Endothelial cell (in vitro differentiated cells): ENCODE measurements around the gene PDLIM4. TPM values are rescaled to one million over a fixed set of nuclear protein-coding genes. Genes with fewer than 3 reads are reported as not detected.
A peak's percentile ranks its signal among the peaks of the same experiment; 100 is the strongest.

Experiments
- DNase-seq: peaks from one replicate; pipeline ENCODE4 v3.0.0; 2021; ENCODE audit warnings: low spot score
- H3K27ac Mint-ChIP-seq: one replicate; pipeline ENCODE4 v1.8.0; 2021; ENCODE audit warnings: mixed read lengths, inconsistent platforms; ENCODE audit not compliant: unreplicated experiment
- H3K27me3 Mint-ChIP-seq: one replicate; pipeline ENCODE4 v1.8.0; 2021; ENCODE audit warnings: mild to moderate bottlenecking, moderate library complexity, mixed read lengths, inconsistent platforms; ENCODE audit not compliant: unreplicated experiment
- H3K36me3 Mint-ChIP-seq: one replicate; pipeline ENCODE4 v1.8.0; 2021; ENCODE audit warnings: mild to moderate bottlenecking, low read depth, mixed read lengths, inconsistent platforms; ENCODE audit not compliant: unreplicated experiment
- H3K4me1 Mint-ChIP-seq: one replicate; pipeline ENCODE4 v1.8.0; 2021; ENCODE audit warnings: mild to moderate bottlenecking, mixed read lengths, inconsistent platforms; ENCODE audit not compliant: unreplicated experiment
- H3K4me3 Mint-ChIP-seq: one replicate; pipeline ENCODE4 v1.8.0; 2021; ENCODE audit warnings: mild to moderate bottlenecking, mixed read lengths, inconsistent platforms; ENCODE audit not compliant: unreplicated experiment
- H3K9me3 Mint-ChIP-seq: one replicate; pipeline ENCODE4 v1.8.0; 2021; ENCODE audit warnings: mixed read lengths, inconsistent platforms; ENCODE audit not compliant: unreplicated experiment
- CTCF ChIP-seq: fragments of 200-600 bp; sonication (generic); IDR thresholded peaks from one replicate; pipeline ENCODE4 v1.5.0; 2021; ENCODE audit warnings: antibody characterized with exemption; ENCODE audit not compliant: unreplicated experiment
- long read RNA-seq: library from polyadenylated mRNA; unstranded; transcript quantifications from one replicate; pipeline ENCODE4 v2.0.0, GENCODE V29; 2020; ENCODE audit not compliant: unreplicated experiment
- total RNA-seq: library from RNA; stranded (reverse); fragmentation: NEBNext Ultra II Directional; extraction: Animal tissue kit (Norgen Biotek cat#: 25700); gene quantifications from one replicate; pipeline ENCODE4 v1.2.1, GENCODE V29; 2021; ENCODE audit not compliant: unreplicated experiment

Gene PDLIM4
- total RNA-seq = 8.5 TPM
- long read RNA-seq, transcript PDLIM4-201 (7 exons, 2,282 nt) = major isoform, 14 of 14 reads
- long read RNA-seq, partial matches to known transcripts = 0 of 14 reads
- long read RNA-seq, other reads (novel, unspliced or antisense) = 0 of 14 reads

GRCh38 chr5:132257131-132258101 is at the start of gene PDLIM4:
TSS of gene PDLIM4 (plus strand) at chr5:132257696. CDS start at chr5:132257735, 39 bp downstream.
- TF ChIP-seq CTCF = no peak
- peak; percentile 50 for DNase-seq
- Mint-ChIP-seq H3K4me3 (peak within 1 kb of the TSS; percentile 79), H3K27me3 (peaks cover 9% of the 10 kb centered on the region), H3K4me1 (peaks cover 12% of the 10 kb centered on the region), H3K27ac (peak within 1 kb of the TSS; percentile 64), H3K9me3 (no peaks in the 10 kb centered on the region), H3K36me3 (peaks cover 4% of the 10 kb centered on the region)

GRCh38 chr5:132207778-132208177 is 49.7 kb upstream of the PDLIM4 start:
- Mint-ChIP-seq H3K9me3 (no peaks in the 10 kb centered on the region), H3K4me3 (peak overlapping the region; percentile 43), H3K27me3 (peaks cover 3% of the 10 kb centered on the region), H3K4me1 (peaks cover 10% of the 10 kb centered on the region), H3K36me3 (peaks cover 4% of the 10 kb centered on the region), H3K27ac (no peak overlapping the region)
- DNase-seq = no peak
- no peak for TF ChIP-seq CTCF

GRCh38 chr5:132209131-132209530 is 48.4 kb upstream of the PDLIM4 start:
- H3K9me3 Mint-ChIP-seq = no peaks in the 10 kb centered on the region
- peaks cover 9% of the 10 kb centered on the region for H3K4me1 Mint-ChIP-seq
- TF ChIP-seq CTCF = no peak
- no peak overlapping the region for H3K27ac Mint-ChIP-seq
- H3K36me3 Mint-ChIP-seq = peaks cover 4% of the 10 kb centered on the region
- no peak overlapping the region for H3K4me3 Mint-ChIP-seq
- no peak for DNase-seq
- peaks cover 3% of the 10 kb centered on the region for H3K27me3 Mint-ChIP-seq

GRCh38 chr5:132209901-132210545 is 47.5 kb upstream of the PDLIM4 start:
- peaks cover 5% of the 10 kb centered on the region for H3K4me1 Mint-ChIP-seq

More at GRCh38 chr5:132209901-132210545, 47.5 kb upstream of the PDLIM4 start:
- Mint-ChIP-seq H3K4me3 (no peak overlapping the region), H3K27ac (no peak overlapping the region), H3K36me3 (no peaks in the 10 kb centered on the region), H3K27me3 (peaks cover 3% of the 10 kb centered on the region), H3K9me3 (no peaks in the 10 kb centered on the region)
- no peak for TF ChIP-seq CTCF
- no peak for DNase-seq
